Superior temporal gyrus (tissue), 1 donor: ENCODE data around the gene PPP2R2B.
A peak's percentile ranks its signal among the peaks of the same experiment; 100 is the strongest.

ENCODE experiments used
- DNase-seq: peaks from one replicate; pipeline ENCODE4 v3.0.0-alpha.2; 2016; ENCODE audit errors: extremely low spot score

The PPP2R2B gene

GRCh38 chr5:146699664-146700418 lies 178.7 kb downstream of the PPP2R2B start:
- peak; percentile 57 for DNase-seq

DNA sequence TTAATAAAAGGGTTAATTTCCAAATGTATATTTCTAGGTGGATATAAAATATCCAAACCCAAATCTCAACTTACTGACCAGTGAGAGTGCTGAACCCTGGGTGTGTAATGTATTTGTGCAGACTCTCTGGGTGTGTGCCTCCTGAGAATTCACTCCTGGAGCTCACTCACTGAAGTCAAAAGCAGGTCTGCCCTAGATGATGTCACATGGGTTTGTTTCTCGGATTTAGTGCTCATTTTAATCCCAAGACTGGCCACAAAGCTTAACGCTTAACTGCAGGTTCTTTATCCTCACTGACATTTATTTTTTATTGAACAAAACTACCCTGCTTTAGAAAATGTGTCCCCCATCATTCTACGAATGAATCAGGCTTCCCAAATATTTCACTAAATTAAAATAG lies 179.4 kb downstream of the PPP2R2B start:
- DNase-seq = no peak

DNA sequence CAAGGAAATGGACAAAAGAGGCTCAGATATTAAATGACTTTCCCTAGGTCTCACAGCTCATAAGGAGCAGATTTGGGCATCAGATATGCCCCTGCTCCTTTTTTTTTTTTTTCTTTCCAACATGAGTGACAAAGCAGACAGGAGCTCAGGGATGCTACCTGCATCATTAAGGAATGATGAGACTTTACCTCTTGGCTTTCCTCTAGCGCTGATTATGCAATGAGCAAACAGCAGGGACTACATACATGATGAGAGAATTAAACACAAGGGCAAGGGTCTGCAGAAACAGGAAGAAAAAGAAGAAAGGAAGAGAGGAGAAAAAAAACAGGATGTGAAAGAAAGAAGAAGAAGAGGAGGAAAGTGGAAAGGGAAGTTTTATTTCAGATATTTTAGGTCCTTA lies 179.9 kb downstream of the PPP2R2B start:
- no peak for DNase-seq

DNA sequence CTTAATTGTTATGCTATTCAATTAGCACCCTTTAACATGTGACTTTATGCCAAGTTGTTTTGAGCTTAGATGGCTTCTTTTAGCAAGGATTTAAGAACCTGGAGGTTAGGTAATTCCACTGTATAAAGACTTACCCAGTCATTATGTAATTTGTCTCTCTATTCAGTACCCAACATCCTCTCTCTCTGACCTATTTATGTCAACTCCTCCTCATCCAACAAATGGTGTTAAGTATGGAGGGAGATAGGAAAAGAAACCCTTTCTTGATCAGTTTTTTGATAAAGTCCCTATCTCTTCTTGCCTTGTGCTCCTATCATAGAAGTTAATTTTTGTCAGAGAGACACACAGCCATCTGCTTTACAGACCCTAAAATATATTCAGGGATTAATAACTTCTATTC lies 181.3 kb downstream of the PPP2R2B start:
- peak; percentile 45 for DNase-seq

DNA sequence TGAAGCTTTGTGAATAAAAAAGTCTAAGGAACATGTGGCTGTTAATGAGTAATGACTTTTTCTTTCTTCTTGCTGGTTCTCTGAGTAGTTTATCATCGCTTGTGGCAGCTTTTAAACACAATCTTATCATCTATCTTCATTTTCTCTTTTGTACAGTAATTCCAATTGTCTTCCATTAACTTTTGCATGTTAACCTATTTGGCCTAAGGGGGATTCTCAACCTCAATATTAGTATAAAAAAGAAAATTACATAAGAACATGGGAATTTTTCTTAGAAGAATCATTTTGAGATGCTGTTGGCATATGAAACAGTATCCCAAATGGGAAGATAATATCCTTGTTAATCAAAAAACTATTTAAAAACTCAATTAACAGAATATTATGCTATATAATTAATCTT lies 182.9 kb downstream of the PPP2R2B start:
- no peak for DNase-seq

- DNase-seq = peak; percentile 63
Observed at GRCh38 chr5:146690880-146691355, 187.6 kb downstream of the PPP2R2B start.

DNA sequence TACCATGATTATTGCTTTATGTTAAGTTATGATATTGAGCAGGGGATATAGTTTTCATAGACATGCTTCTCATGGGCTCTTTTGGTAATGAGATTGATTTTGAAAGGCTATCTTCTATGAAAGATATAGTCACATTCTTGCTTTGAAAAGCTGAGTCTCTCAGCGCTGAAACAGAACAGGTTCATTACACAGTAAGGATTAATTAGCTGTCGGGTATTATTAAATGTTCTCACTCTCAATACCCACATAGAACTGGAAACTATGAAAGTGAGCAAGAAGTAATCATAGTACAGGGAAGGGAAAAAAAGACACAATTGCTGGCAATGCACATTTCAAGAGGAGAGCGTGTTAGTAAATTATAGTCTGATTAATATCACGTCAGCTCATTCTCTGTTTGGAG lies 190.9 kb downstream of the PPP2R2B start:
- no peak for DNase-seq

GRCh38 chr5:146683861-146684260 lies 194.7 kb downstream of the PPP2R2B start:
- DNase-seq = no peak

DNA sequence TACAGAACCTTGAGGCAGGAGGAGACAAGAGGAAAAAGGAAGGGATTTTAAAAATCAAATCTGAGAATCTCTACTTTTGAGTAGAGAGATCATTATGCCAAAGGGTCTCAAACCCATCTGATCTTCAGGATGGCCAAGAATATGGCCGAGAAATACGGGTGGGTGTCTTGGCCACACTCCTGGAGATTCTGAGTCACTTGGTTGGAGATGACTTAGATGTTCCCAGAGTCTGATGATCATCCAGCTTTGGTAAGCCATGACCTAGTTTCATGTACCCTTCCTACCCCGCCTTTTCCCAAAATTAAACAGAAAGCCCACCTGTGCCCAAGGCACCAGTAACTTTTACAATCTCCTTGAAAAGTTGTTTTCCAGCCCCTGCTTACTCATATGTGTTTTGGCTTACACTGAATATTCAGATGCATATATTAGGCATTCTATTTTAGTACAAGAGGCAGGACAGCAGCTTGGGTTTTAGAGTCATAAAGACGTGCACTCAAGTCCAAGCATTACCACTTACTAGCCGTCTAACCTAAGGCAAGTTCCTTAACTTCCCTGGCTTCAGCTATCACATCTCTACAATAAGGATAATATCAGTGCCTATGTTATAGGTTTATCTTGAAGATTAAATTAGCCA lies 195.5 kb downstream of the PPP2R2B start:
- DNase-seq = no peak

- DNase-seq = no peak
Observed at GRCh38 chr5:146681585-146682105, 196.9 kb downstream of the PPP2R2B start.

DNA sequence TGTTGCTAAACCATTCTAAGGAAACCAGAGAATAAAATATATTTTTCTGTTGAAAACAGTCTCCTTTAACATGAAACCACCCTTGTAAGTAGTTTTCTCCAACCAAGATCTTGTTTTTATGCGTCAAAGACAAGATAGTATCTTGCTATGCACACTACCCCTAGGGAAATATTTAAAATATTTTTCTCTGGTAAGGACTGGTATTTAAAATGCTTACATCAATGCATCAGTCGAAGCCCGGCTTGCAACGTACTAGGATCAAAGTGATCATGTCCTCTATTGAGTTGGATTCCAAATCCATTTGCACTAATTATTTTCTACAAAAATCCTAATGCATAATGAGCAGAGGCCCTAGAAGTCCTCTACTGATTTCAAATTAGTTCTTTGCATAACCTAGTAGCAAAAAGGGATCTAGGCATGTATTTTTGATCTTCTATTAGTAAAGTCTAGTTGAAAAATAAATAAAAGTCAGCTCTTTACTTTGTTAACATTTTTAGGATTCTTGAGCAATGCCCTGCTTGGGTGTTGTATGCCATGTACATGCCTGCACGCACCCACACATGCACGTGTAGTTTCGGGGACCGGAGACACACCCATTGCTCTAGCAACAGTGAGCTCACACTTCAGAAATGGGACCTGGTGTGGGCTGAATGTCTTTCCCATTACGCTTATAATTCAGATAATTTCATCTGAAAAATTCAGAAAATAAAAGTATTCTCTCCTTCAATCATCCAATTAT lies 197.5 kb downstream of the PPP2R2B start:
- DNase-seq = no peak

DNA sequence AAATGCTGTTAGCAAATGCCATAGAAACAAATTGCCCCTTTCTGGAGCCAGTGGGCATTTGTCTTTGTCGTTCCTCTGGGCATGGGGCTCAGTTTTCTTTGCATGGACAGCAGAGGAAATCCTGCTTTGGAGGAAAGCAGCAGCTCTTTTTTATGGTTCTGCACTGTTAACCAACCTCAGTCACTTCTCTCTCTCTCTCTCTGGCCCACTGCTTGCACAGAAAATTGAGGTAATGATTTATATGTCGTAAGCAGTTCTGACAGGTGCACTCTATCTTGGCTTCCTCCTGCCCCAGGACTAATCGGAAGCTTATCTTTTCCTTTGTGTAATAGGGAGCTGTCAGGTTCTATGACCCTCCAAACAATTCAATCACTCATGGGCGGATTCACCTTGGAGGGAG lies 202.9 kb downstream of the PPP2R2B start:
- DNase-seq = no peak

DNA sequence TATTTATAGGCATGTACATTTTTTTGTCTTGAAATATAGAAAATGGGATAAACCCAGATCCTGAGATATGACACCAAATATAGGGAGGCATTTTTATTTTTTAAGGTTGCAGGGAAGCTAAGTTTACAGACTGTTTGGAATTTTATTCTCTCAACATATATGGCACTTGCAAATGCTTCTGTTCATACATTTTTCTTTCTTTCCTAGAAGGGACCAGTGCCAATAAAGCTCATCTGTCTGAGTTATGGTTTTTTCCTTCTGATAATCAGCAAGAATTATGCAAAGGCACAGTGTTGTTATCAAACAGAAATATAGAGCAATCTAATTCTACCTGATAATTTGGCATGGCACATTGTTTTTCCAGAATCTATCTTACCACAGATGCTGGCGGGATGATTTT lies 205.7 kb downstream of the PPP2R2B start:
- DNase-seq = no peak

GRCh38 chr5:146671561-146672295 lies 206.8 kb downstream of the PPP2R2B start:
- DNase-seq = no peak

DNA sequence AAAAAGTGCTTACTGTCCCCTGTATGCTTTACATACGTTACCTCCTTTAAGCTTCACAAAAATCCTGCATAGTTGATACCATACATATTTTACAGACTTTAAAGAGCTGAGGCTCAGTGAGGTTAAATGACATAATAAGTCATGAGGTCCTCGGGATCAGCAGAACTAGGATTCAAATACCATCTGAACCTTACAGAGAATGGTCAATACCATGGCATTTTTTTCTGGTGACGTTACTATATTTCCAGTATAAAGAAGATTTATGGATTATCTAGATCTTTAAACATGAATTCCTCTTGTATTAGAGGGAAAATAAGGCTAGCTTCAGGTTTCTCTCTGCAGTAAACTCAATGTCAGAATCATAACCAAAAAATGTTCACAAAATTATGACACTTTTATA lies 208.9 kb downstream of the PPP2R2B start:
- no peak for DNase-seq

- peak; percentile 85 for DNase-seq
Observed at GRCh38 chr5:146667633-146668272, 210.8 kb downstream of the PPP2R2B start.

DNA sequence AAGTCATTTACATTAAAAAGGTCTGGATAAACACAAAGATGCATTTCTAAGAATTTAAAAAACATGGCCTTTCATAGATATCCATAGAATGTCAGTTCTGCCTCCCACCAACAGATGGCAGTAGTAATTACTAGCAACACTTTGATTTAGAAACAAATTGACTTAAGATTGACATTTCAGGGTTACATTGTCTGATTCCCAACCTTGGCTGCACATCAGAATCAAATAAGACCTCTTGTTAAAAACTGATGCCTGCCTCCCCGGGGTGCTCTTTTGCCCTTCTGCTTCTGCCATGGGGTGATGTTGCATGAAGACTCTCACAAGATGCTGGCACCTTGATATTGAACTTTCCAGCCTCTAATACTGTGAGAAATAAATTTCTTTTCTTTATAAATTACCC lies 216.3 kb downstream of the PPP2R2B start:
- no peak for DNase-seq

DNA sequence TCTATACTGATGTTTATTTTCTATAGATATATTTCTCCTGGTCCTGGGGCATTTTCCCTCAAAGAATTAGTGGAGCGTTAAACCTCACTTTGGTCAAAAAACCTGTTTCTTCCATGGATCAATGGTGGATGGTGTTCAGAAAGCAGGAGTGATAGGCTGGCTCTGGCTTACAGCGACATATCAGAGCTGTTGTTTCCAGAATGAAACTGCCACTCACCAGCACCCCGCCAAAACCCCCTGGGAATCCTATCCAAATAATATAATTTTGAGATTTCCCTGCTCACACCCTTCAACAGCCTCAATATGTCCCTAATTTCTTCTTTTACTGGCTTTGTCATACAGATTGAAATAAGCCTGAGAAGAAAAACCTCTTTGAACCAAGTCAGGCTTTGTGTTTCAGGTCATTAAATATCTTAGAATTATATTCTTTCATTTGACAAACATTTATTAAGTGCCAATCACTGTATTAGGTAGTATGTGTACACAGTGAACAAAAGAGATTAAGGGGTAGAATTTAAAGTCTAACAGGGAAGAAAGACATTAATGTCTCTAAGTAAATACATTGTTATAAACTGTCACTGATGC lies 218.1 kb downstream of the PPP2R2B start:
- DNase-seq = no peak

DNA sequence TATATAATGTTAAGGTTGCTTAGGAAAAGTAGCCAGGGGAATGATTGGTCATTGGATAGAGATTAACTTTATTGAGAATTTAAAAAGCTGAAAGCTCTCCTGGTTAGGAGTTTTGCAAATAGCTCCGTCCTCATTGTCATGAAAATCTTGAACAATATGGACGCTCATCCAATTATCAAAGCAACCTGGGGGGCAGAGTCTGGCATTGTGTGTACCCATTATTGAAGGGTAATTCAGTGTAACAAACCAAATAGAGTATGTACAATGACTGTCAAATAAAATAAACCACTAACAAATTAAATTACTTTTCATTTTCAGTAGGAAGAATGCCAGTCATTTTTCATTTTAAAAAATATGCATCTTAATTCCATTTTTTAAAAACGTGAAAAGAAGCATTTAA lies 218.6 kb downstream of the PPP2R2B start:
- no peak for DNase-seq

DNA sequence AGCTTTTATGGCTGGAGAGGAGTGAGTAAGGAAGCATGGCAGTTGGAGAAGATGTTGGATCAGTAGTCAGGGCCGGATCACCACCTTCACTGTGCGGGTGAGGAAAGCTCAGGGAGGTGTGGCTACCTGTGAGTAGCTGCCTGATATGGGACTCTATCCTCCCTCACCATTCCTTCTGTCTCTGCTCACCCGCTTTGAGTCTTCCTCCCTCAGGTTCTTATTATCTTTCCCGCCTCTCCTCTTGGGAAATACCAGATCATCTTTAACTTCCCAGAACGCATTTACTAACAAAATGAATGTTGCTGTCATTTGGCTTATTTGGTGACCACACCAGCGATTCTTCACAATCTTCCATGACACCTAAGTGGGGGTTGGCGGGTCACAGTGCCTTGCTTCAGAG lies 221.9 kb downstream of the PPP2R2B start:
- no peak for DNase-seq

GRCh38 chr5:146653560-146653959 lies 225.0 kb downstream of the PPP2R2B start:
- DNase-seq = no peak
